ENCODE results near the gene LAMC2.

The LAMC2 gene

DNA sequence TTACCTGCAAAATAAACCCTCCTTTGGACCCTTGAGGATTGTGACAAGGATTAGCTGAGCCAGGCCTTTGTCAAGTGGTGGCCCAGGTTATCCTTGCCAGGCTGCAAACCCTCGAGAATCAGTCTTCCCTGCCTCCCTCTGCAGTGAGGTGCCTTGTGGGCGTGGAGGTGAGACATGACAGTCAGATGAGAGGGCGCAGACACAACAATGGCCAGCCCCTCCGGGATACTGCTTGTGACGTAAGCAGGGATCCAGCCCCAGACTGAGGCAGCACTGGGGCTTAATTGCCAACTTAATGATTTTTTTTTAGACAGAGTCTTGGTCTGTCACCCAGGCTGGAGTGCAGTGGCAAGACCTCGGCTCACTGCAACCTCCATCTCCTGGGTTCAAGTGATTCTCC is 104.6 kb downstream of the LAMC2 start:
- DNase-seq = no peak

DNA sequence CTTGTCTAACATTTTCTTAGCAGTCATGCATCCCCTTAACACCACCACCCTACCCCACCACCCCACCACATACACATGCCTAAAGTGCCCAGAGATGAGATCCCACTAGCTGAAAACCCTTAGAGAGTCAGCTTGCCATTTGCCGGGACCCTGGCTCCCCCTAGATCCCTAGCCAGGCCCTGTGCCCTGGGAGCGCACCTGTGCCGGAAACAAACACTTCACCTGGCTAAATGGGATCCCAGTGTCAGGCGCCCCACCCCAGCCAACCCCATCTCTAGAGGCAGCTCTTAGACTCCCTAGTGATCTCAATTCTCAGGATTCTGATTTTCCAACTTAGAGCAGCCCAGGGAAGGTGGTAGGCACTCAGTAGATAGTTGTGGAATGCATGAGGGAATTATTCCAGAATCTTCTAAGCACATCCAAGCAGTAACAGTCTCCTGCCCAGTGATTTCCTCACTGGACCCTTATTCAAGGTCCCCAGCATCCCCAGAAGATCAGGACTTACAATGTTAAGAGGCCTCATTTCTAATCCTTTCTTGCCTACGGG is 105.2 kb downstream of the LAMC2 start:
- DNase-seq = no peak

GRCh38 chr1:183291802-183292514 is 105.9 kb downstream of the LAMC2 start:
- DNase-seq = no peak

GRCh38 chr1:183293241-183293640 is 107.2 kb downstream of the LAMC2 start:
- no peak for DNase-seq

DNA sequence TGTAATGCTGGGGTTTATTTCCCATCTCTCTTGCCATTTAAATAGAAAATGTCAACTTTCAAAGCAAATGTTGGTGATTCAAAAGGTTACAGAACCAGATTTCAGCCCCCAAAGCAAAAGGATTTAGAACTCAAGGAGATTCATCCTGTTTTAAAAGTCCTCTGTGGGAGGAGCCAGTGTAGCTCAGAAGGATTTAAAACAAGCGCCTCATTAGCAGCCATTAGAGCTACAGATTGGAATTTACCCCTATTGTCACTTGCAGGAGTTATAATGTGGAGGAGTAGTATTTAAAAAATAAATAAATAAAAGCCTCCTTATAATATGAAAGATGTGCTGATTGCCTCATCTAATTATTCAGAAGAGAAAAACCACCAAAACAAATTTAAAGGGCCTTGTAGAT is 107.8 kb downstream of the LAMC2 start:
- DNase-seq = no peak
